H9 (cell line): ENCODE data around the gene ANXA9. TPM values are rescaled to one million over a fixed set of nuclear protein-coding genes. Genes with fewer than 3 reads are reported as not detected.
A peak's percentile ranks its signal among the peaks of the same experiment; 100 is the strongest.

Experiments
- DNase-seq: peaks from one replicate; pipeline ENCODE4 v3.0.0-alpha.2; 2017
- H2AFZ ChIP-seq: one replicate; pipeline ENCODE4 v1.6.1; 2013; ENCODE audit warnings: mild to moderate bottlenecking, low read length, control low read depth, moderate library complexity
- H2AK5ac ChIP-seq: 2 replicates; pipeline ENCODE4 v1.6.1; 2013; ENCODE audit warnings: low read length, control low read depth, mixed read lengths; ENCODE audit not compliant: insufficient read length
- H2BK120ac ChIP-seq: one replicate; pipeline ENCODE4 v1.6.1; 2013; ENCODE audit warnings: low read depth, mild to moderate bottlenecking, low read length, control low read depth, inconsistent platforms; ENCODE audit not compliant: poor library complexity, severe bottlenecking
- H2BK12ac ChIP-seq: 2 replicates; pipeline ENCODE4 v1.6.1; 2013; ENCODE audit warnings: low read length, control low read depth, mixed read lengths, low read depth; ENCODE audit not compliant: insufficient read length
- H2BK15ac ChIP-seq: 2 replicates; pipeline ENCODE4 v1.6.1; 2013; ENCODE audit warnings: low read depth, low read length, control low read depth
- H2BK20ac ChIP-seq: one replicate; pipeline ENCODE4 v1.6.1; 2013; ENCODE audit warnings: low read depth, mild to moderate bottlenecking, low read length, control low read depth, inconsistent platforms; ENCODE audit not compliant: poor library complexity, severe bottlenecking
- H2BK5ac ChIP-seq: 2 replicates; pipeline ENCODE4 v1.6.1; 2013; ENCODE audit warnings: low read length, control low read depth, mixed read lengths; ENCODE audit not compliant: insufficient read length
- H3K14ac ChIP-seq: 2 replicates; pipeline ENCODE4 v1.6.1; 2013; ENCODE audit warnings: low read length, control low read depth; ENCODE audit not compliant: insufficient read depth
- H3K18ac ChIP-seq: 2 replicates; pipeline ENCODE4 v1.6.1; 2013; ENCODE audit warnings: low read depth, mild to moderate bottlenecking, mixed read lengths, low read length, control low read depth; ENCODE audit not compliant: insufficient read length
- H3K23ac ChIP-seq: 2 replicates; pipeline ENCODE4 v1.6.1; 2013; ENCODE audit warnings: low read length, control low read depth, mixed read lengths, low read depth; ENCODE audit not compliant: insufficient read length
- H3K23me2 ChIP-seq: 2 replicates; pipeline ENCODE4 v1.6.1; 2013; ENCODE audit warnings: low read depth, mild to moderate bottlenecking, mixed read lengths, low read length, control low read depth; ENCODE audit not compliant: insufficient read length, poor library complexity, severe bottlenecking
- H3K27ac ChIP-seq: 2 replicates; pipeline ENCODE4 v1.5.1; 2013; ENCODE audit warnings: low read length, control low read depth, mixed read lengths, low read depth; ENCODE audit not compliant: insufficient read length
- H3K27me3 ChIP-seq: 2 replicates; pipeline ENCODE4 v1.6.1; 2013; ENCODE audit warnings: low read length, control low read depth, inconsistent platforms; ENCODE audit not compliant: insufficient read depth
- H3K4ac ChIP-seq: 2 replicates; pipeline ENCODE4 v1.6.1; 2013; ENCODE audit warnings: low read depth, mild to moderate bottlenecking, control low read depth, inconsistent platforms, low read length, moderate library complexity
- H3K4me1 ChIP-seq: 2 replicates; pipeline ENCODE4 v1.6.1; 2013; ENCODE audit warnings: low read length, control low read depth, inconsistent platforms; ENCODE audit not compliant: insufficient read depth
- H3K4me2 ChIP-seq: 2 replicates; pipeline ENCODE4 v1.6.1; 2013; ENCODE audit warnings: low read length, control low read depth, mixed read lengths; ENCODE audit not compliant: insufficient read length, insufficient read depth
- H3K56ac ChIP-seq: 2 replicates; pipeline ENCODE4 v1.6.1; 2013; ENCODE audit warnings: low read depth, mild to moderate bottlenecking, mixed read lengths, low read length, control low read depth; ENCODE audit not compliant: insufficient read length
- H3K79me1 ChIP-seq: 2 replicates; pipeline ENCODE4 v1.6.1; 2013; ENCODE audit warnings: low read depth, mild to moderate bottlenecking, moderate library complexity, low read length, control low read depth, inconsistent platforms; ENCODE audit not compliant: insufficient read depth, poor library complexity, severe bottlenecking
- H3K79me2 ChIP-seq: 2 replicates; pipeline ENCODE4 v1.6.1; 2013; ENCODE audit warnings: low read length, control low read depth, inconsistent platforms; ENCODE audit not compliant: insufficient read depth
- H3K9ac ChIP-seq: 2 replicates; pipeline ENCODE4 v1.6.1; 2013; ENCODE audit warnings: low read length, control low read depth, mixed read lengths; ENCODE audit not compliant: insufficient read length; ENCODE audit errors: extremely low read depth
- H3K9me3 ChIP-seq: one replicate; pipeline ENCODE4 v1.6.1; 2013; ENCODE audit warnings: low read depth, low read length, inconsistent platforms; ENCODE audit not compliant: control insufficient read depth
- H3T11ph ChIP-seq: one replicate; pipeline ENCODE4 v1.6.1; 2013; ENCODE audit warnings: mild to moderate bottlenecking, low read length, control low read depth, inconsistent platforms
- H4K20me1 ChIP-seq: one replicate; pipeline ENCODE4 v1.6.1; 2013; ENCODE audit not compliant: control insufficient read depth, insufficient read length, insufficient read depth
- H4K5ac ChIP-seq: 2 replicates; pipeline ENCODE4 v1.6.1; 2013; ENCODE audit warnings: low read depth, mild to moderate bottlenecking, mixed read lengths, low read length, control low read depth; ENCODE audit not compliant: insufficient read length
- H4K8ac ChIP-seq: replicated peaks from 2 replicates; pipeline ENCODE4 v1.6.1; 2013; ENCODE audit warnings: low read length, control low read depth, mixed read lengths, low read depth; ENCODE audit not compliant: insufficient read length
- H4K91ac ChIP-seq: 2 replicates; pipeline ENCODE4 v1.6.1; 2013; ENCODE audit warnings: low read depth, mild to moderate bottlenecking, moderate library complexity, mixed read lengths, low read length, control low read depth; ENCODE audit not compliant: insufficient read length
- H3K27ac Mint-ChIP-seq, 3 experiments: 2 replicates in 2 of 3; 3 replicates in 1 of 3; pipeline ENCODE4 v1.8.0; 2020 to 2021; ENCODE audit warnings: mixed read lengths in 3 of 3, mild to moderate bottlenecking in 1 of 3, moderate library complexity in 1 of 3
- H3K27me3 Mint-ChIP-seq: 2 replicates; pipeline ENCODE4 v1.8.0; 2021; ENCODE audit warnings: low read depth, mild to moderate bottlenecking, moderate library complexity, mixed read lengths
- H3K36me3 Mint-ChIP-seq, 3 experiments: 2 replicates in 2 of 3; 3 replicates in 1 of 3; pipeline ENCODE4 v1.8.0; 2020 to 2021; ENCODE audit warnings: low read depth in 3 of 3, mixed read lengths in 3 of 3; ENCODE audit not compliant: insufficient read depth in 1 of 3
- H3K4me1 Mint-ChIP-seq, 2 experiments: 2 replicates each; pipeline ENCODE4 v1.8.0; 2020; ENCODE audit warnings: mixed read lengths in 2 of 2
- H3K4me3 Mint-ChIP-seq, 2 experiments: 2 replicates in 1 of 2; 3 replicates in 1 of 2; pipeline ENCODE4 v1.8.0; 2020 to 2021; ENCODE audit warnings: mild to moderate bottlenecking in 2 of 2, mixed read lengths in 2 of 2, moderate library complexity in 1 of 2
- H3K9me3 Mint-ChIP-seq, 2 experiments: 2 replicates in 1 of 2; 3 replicates in 1 of 2; pipeline ENCODE4 v1.8.0; 2020; ENCODE audit warnings: mild to moderate bottlenecking in 2 of 2, mixed read lengths in 2 of 2, moderate library complexity in 1 of 2
- WGBS: extraction: QIAGEN DNeasy Blood & Tissue Kit; methylation state at CpG from one replicate; pipeline ENCODE4 v1.1.7; 2013; ENCODE audit warnings: missing lambda C conversion rate, low lambda C conversion rate, mixed read lengths; ENCODE audit not compliant: insufficient read length; ENCODE audit errors: extremely low coverage; 5-methylcytosine and 5-hydroxymethylcytosine counted together
- total RNA-seq: library from RNA; stranded (reverse); gene quantifications from 2 replicates; pipeline ENCODE4 v1.2.1, GENCODE V29; 2021
- TF ChIP-seq, protein P1 (sequence below): fragments of 200-600 bp; sonication (generic); conservative IDR thresholded peaks from 3 replicates; pipeline ENCODE4 v1.8.0; 2021; ENCODE audit warnings: antibody characterized with exemption, mild to moderate bottlenecking

ANXA9 gene
- total RNA-seq, 1 experiment from 2014 or later: 0.92 TPM

DNA sequence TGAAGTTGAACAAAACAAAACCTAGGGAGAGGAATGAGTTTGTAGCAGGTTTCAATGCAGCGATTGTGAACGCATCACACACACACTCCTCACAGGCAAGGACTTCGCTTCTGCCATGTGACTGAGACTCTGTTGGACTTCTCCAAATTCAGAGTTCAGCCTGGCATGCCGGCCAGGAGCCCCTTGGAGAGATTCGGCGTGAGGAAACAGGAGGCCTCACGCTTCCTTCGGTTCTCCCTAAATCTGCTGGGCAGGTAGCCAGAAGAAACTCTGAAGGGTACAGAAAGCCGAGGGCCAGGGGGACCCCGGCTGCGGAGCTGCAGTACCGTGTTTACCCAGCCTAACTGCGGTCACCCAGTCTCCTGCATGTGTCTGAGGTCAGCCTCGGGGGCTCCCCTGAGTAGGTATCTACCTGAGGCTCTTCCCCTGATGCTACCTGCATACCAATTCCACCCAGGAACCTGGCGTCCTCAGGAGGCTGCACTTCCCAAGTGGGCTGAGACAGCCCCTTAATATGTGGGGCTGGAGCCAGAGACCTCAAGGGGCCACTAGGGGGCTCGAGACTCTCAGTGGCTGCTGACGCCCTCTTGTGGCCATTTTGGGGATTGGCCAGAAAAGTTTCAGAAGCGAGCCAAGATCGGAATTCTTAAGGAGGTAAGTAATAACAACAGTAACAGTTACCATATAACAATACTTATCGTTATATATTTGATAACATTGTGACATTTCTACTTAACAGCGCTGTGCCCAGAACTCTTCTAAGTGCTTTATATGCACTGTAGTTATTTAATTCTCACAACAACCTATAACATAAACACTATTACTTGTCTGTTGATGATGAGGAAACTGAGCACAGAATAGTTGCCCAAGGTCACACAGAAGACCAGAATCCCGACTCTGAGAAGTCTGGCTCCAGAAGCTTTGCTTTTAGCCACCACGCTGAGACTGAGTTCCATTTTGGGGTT, 2.7 kb upstream of the ANXA9 start:
- Histone ChIP-seq H2AFZ (no peak overlapping the region), H3K4me1 (peaks cover 22% of the 10 kb centered on the region; the same call in 1 of the 2 replicates)
- H3K4me1 Mint-ChIP-seq: peaks cover 48 to 57% of the 10 kb centered on the region in 2 experiments

More for the DNA sequence above, 2.7 kb upstream of the ANXA9 start:
- no peak overlapping the region for H4K8ac ChIP-seq
- no peak overlapping the region for H3K18ac ChIP-seq
- no peaks in the 10 kb centered on the region for H3K79me1 ChIP-seq
- no peaks in the 10 kb centered on the region for H3K79me2 ChIP-seq
- H3T11ph ChIP-seq: no peak overlapping the region
- H3K4me2 ChIP-seq: peak overlapping the region; percentile 7
- H3K9me3 ChIP-seq: no peaks in the 10 kb centered on the region
- Mint-ChIP-seq H3K4me3 (no peak overlapping the region; a peak in 1 of 5 replicates), H3K27me3 (no peaks in the 10 kb centered on the region), H3K27ac (peak overlapping the region in 1 of 3 experiments; percentile 34; a peak in 2 of 7 replicates), H3K36me3 (no peaks in the 10 kb centered on the region), H3K9me3 (no peaks in the 10 kb centered on the region)
- WGBS: no CpG with 5 or more reads among the region's 23 CpGs
- TF ChIP-seq, protein P1, sequence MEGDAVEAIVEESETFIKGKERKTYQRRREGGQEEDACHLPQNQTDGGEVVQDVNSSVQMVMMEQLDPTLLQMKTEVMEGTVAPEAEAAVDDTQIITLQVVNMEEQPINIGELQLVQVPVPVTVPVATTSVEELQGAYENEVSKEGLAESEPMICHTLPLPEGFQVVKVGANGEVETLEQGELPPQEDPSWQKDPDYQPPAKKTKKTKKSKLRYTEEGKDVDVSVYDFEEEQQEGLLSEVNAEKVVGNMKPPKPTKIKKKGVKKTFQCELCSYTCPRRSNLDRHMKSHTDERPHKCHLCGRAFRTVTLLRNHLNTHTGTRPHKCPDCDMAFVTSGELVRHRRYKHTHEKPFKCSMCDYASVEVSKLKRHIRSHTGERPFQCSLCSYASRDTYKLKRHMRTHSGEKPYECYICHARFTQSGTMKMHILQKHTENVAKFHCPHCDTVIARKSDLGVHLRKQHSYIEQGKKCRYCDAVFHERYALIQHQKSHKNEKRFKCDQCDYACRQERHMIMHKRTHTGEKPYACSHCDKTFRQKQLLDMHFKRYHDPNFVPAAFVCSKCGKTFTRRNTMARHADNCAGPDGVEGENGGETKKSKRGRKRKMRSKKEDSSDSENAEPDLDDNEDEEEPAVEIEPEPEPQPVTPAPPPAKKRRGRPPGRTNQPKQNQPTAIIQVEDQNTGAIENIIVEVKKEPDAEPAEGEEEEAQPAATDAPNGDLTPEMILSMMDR: peak; percentile 100
- no peak overlapping the region for H4K5ac ChIP-seq
- peak overlapping the region; percentile 14 for H3K27ac ChIP-seq
- H3K23me2 ChIP-seq: peaks cover 6% of the 10 kb centered on the region
- H2BK120ac ChIP-seq: no peak overlapping the region
- no peak overlapping the region for H4K91ac ChIP-seq
- H3K9ac ChIP-seq: no peak overlapping the region
- H2AK5ac ChIP-seq: no peak overlapping the region
- no peak overlapping the region for H2BK20ac ChIP-seq
- H3K14ac ChIP-seq: no peak overlapping the region
- H3K4ac ChIP-seq: no peak overlapping the region
- no peak overlapping the region for H2BK15ac ChIP-seq
- H4K20me1 ChIP-seq: no peaks in the 10 kb centered on the region
- H3K27me3 ChIP-seq: no peaks in the 10 kb centered on the region
- no peak overlapping the region for H2BK5ac ChIP-seq
- no peak overlapping the region for H3K23ac ChIP-seq
- peak; percentile 88 for DNase-seq
- no peak overlapping the region for H2BK12ac ChIP-seq
- no peak overlapping the region for H3K56ac ChIP-seq
